ENCODE data around the gene MB21D2.

Gene MB21D2

DNA sequence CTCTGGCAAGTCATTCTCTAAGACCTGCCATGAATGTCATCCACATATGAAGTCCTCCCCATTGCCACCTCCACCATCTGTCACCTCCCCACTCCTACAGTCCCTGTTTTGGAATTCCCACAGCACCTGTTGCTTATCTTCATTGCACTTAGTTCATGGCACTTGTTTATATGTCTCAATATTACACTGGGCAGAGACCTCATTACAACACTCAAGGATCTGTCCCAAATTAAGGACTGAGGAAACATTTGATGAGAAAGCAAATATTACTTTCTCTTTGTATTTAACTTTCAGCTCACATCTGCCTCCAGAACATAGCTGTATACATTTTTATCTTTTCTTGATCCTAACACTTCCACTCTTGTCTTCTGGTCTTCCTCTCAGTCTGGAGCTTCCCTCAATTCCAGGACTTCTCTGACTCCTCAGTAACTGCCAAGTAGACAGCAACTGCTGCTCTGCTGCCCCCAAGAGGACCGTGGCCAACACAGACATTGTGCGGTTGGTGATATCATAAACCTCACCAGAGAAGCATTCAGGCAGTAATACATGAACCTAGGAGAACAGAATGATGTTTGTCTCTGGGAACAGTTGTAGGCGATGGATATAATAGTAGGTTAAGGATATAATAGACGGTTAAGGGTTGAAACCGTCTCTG, 145.3 kb downstream of the MB21D2 start:
- DNase-seq (ENCODE audit: low spot score): no peak
- TF ChIP-seq, protein P1, sequence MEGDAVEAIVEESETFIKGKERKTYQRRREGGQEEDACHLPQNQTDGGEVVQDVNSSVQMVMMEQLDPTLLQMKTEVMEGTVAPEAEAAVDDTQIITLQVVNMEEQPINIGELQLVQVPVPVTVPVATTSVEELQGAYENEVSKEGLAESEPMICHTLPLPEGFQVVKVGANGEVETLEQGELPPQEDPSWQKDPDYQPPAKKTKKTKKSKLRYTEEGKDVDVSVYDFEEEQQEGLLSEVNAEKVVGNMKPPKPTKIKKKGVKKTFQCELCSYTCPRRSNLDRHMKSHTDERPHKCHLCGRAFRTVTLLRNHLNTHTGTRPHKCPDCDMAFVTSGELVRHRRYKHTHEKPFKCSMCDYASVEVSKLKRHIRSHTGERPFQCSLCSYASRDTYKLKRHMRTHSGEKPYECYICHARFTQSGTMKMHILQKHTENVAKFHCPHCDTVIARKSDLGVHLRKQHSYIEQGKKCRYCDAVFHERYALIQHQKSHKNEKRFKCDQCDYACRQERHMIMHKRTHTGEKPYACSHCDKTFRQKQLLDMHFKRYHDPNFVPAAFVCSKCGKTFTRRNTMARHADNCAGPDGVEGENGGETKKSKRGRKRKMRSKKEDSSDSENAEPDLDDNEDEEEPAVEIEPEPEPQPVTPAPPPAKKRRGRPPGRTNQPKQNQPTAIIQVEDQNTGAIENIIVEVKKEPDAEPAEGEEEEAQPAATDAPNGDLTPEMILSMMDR (IDR thresholded peaks at IDR 0.05; ENCODE audit: extremely low read depth, missing control alignments): no peak

DNA sequence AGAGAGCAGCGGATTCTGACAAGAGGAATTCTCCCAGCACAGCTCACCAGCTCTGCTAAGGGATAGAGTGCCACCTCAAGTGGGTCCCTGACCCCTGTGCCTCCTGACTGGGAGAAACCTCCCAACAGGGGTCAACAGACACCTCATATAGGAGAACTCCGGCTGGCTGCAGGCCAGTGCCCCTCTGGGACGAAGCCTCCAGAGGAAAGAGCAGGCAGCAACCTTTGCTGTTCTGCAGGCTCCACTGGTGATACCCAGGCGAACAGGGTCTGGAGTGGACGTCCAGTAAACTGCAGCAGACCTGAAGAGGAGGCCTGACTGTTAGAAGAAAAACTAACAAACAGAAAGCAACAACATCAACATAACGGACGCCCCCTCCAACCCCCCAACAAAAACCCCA, 159.0 kb downstream of the MB21D2 start:
- DNase-seq (ENCODE audit: low spot score): no peak
- TF ChIP-seq, protein P1 (IDR thresholded peaks at IDR 0.05; ENCODE audit: extremely low read depth, missing control alignments): no peak

DNA sequence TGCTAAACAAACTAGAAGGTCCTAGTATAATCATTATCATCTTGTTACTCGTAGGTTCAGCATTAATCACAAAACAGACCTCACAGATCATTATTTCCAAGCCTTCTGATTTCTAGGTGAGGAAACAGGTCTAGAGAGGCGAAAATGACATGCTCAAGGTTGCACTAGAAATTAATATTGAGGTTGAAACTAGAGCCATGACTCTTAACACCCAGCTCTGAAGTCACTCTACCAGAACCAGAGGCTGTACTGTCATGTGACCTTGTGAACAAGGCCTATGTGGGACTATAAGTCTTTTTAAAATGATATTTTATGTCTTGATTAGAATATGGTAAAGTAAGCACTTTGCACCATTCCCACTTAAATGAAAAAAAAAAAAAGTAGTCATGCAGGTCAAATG, 166.5 kb downstream of the MB21D2 start:
- TF ChIP-seq, protein P1 (IDR thresholded peaks at IDR 0.05; ENCODE audit: extremely low read depth, missing control alignments): no peak
- no peak for DNase-seq (ENCODE audit: low spot score)

DNA sequence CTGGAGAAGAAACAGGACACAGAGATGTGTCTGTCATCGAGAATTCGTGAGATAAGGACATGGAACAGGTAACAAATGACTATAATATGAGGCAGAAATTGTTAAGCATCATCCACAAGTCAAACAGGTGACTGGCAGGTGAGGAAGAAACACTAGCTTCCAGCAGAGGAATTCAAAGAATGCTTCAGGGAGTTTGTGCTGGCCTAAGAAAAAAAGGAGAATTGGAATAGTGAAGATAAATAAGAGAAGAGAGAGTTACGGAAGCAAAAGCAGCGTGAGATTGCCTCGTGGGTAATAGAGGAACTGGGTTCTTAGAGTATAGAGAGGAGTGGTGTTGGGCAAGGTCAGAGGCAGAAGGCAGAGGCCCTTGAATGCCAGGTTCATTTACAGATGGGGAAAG, 167.5 kb downstream of the MB21D2 start:
- DNase-seq (ENCODE audit: low spot score): no peak
- TF ChIP-seq, protein P1 (IDR thresholded peaks at IDR 0.05; ENCODE audit: extremely low read depth, missing control alignments): no peak

DNA sequence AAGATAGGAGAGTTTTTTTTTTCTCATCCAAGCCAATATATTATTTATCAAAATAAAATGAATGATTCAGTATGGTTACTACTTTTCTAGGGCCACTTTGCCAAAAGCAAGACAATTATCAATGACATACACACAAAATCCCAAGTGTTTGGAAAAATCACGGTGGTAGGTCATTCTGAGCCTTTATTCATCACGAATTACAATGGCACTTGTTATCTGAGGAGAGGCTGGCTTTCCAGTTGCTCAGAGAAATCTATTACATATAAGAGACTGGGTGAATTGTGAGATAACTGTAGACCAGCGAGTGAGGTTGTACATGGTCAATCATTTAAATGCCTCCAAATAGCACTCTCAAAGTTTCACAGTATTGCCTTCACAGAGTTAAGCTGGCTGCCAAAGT, 169.9 kb downstream of the MB21D2 start:
- DNase-seq (ENCODE audit: low spot score): no peak
- TF ChIP-seq, protein P1 (IDR thresholded peaks at IDR 0.05; ENCODE audit: extremely low read depth, missing control alignments): no peak

DNA sequence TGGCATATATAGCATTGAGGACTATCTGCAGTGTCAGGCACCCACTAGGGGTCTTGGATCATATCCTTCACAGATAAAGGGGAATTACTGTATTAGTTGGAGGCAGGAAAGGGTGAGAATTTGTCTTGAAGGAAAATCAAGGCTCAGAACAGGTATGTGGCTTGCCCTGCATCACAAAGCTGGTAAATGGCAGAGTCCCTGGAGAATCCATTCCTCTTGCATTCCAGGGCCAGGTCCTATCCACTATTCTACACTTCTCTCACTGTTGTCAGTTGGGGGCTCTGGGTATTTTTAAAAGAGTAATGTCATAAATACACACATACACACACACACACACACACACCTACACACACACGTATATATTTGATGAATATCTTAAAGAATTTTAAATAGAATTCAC, 170.5 kb downstream of the MB21D2 start:
- no peak for DNase-seq (ENCODE audit: low spot score)
- TF ChIP-seq, protein P1 (IDR thresholded peaks at IDR 0.05; ENCODE audit: extremely low read depth, missing control alignments): no peak
